Gastrocnemius medialis (tissue), 4 donors: Measurements from ENCODE around the gene RP2. TPM values are rescaled to one million over a fixed set of nuclear protein-coding genes. Genes with fewer than 3 reads are reported as not detected.

Experiments
- ATAC-seq, 2 donors: fragments of 150-250 bp; one replicate each; pipeline ENCODE4 v1.9.1; 2016
- DNase-seq, 2 donors: peaks; one replicate each; pipeline ENCODE4 v3.0.0-alpha.2; 2019
- H3K27ac ChIP-seq, 4 donors: fragments of 200-600 bp; sonication (generic); 1 replicate in 1 of 4; 2 replicates in 3 of 4; pipeline ENCODE4 v1.5.1; 2016 to 2018; ENCODE audit warnings: mild to moderate bottlenecking in 2 of 4, moderate library complexity in 1 of 4
- H3K27me3 ChIP-seq, 3 donors: fragments of 200-600 bp; sonication (generic) in 2 of 3; 1 replicate in 1 of 3; 2 replicates in 2 of 3; pipeline versions ENCODE4 v1.5.1 to v1.6.0; 2016 to 2019; ENCODE audit warnings: mild to moderate bottlenecking in 1 of 3, moderate library complexity in 1 of 3
- H3K36me3 ChIP-seq, 2 donors: fragments of 200-600 bp; sonication (generic) in 1 of 2; one replicate each; pipeline ENCODE4 v1.5.1; 2017 to 2018
- H3K4me1 ChIP-seq, 2 donors: fragments of 200-600 bp; sonication (generic) in 1 of 2; one replicate each; pipeline ENCODE4 v1.5.1; 2016 to 2017; ENCODE audit warnings: mild to moderate bottlenecking in 2 of 2
- H3K4me3 ChIP-seq, 4 donors: fragments of 200-600 bp; sonication (generic) in 3 of 4; 1 replicate in 1 of 4; 2 replicates in 3 of 4; pipeline ENCODE4 v1.5.1; 2016 to 2019; ENCODE audit warnings: mild to moderate bottlenecking in 2 of 4
- H3K9me3 ChIP-seq, 3 donors: fragments of 200-600 bp; sonication (generic) in 2 of 3; 1 replicate in 1 of 3; 2 replicates in 2 of 3; pipeline ENCODE4 v1.5.1; 2016 to 2019
- POLR2A ChIP-seq, 2 donors: fragments of 450-650 bp; IDR thresholded peaks; one replicate each; pipeline ENCODE4 v1.6.1; 2017; ENCODE audit warnings: antibody characterized with exemption in 2 of 2, mild to moderate bottlenecking in 2 of 2, moderate library complexity in 2 of 2
- in situ Hi-C, 4 donors: fragments of 200-750 bp; cut with MboI; loops; one replicate each; pipeline versions ENCODE4 v1.15.0 to v1.8.0; 2017; ENCODE audit warnings: low sequenced_read_pairs in 4 of 4
- intact Hi-C: fragments of 100-400 bp; cut with DNase I; formaldehyde crosslinking; loops from one replicate; pipeline ENCODE4 v1.15.1; 2023; ENCODE audit warnings: low total_unique reads
- total RNA-seq, 4 donors: library from RNA; depleted of rRNA; stranded (reverse); fragments of >200 nt; gene quantifications; one replicate each; pipeline versions ENCODE4 v1.1.0 to v1.2.3, GENCODE V29; 2016
- TF ChIP-seq, protein P1 (sequence below), 5 experiments: fragments of 450-650 bp in 3 of 5; fragments of 200-600 bp in 2 of 5; sonication (generic) in 2 of 5; IDR thresholded peaks in 4 of 5; conservative IDR thresholded peaks in 1 of 5; 1 replicate in 4 of 5; 2 replicates in 1 of 5; pipeline ENCODE4 v1.5.1; 2016 to 2019; ENCODE audit warnings: antibody characterized with exemption in 5 of 5, mild to moderate bottlenecking in 3 of 5, moderate library complexity in 3 of 5

Gene RP2
- total RNA-seq, 4 donors from 2014 or later: 1.1 to 3.1 (median 2.7) TPM

GRCh38 chrX:46912098-46912602 is 75.3 kb downstream of the RP2 start, which contains the start of gene JADE3:
JADE3 (plus strand) TSS chrX:46912421; CDS start chrX:46984895, 72,474 bp downstream.
- ATAC-seq: peak; percentile 89
- TF ChIP-seq, protein P1, sequence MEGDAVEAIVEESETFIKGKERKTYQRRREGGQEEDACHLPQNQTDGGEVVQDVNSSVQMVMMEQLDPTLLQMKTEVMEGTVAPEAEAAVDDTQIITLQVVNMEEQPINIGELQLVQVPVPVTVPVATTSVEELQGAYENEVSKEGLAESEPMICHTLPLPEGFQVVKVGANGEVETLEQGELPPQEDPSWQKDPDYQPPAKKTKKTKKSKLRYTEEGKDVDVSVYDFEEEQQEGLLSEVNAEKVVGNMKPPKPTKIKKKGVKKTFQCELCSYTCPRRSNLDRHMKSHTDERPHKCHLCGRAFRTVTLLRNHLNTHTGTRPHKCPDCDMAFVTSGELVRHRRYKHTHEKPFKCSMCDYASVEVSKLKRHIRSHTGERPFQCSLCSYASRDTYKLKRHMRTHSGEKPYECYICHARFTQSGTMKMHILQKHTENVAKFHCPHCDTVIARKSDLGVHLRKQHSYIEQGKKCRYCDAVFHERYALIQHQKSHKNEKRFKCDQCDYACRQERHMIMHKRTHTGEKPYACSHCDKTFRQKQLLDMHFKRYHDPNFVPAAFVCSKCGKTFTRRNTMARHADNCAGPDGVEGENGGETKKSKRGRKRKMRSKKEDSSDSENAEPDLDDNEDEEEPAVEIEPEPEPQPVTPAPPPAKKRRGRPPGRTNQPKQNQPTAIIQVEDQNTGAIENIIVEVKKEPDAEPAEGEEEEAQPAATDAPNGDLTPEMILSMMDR (IDR thresholded peaks at IDR 0.05 in 4 of 5, conservative IDR thresholded peaks at IDR 0.05 in 1 of 5): no peak
- TF ChIP-seq POLR2A (IDR thresholded peaks at IDR 0.05): no peak
- Histone ChIP-seq H3K36me3 (no peaks in the 10 kb centered on the region), H3K27me3 (peaks cover 0 to 4% (median 0%) of the 10 kb centered on the region in 3 donors), H3K9me3 (no peaks in the 10 kb centered on the region), H3K27ac (peak within 1 kb of the TSS; percentile 20 to 58 (median 48)), H3K4me3 (peak within 1 kb of the TSS; percentile 56 to 69 (median 64)), H3K4me1 (peaks cover 0 to 5% of the 10 kb centered on the region in 2 donors)
- peak; percentile 26 to 37 for DNase-seq
- in situ Hi-C loops: no loop called here
- intact Hi-C loops: no loop called here

GRCh38 chrX:46912603-46913491 is 76.0 kb downstream of the RP2 start:
- intact Hi-C loops: no loop called here
- ATAC-seq (peak; percentile 52 to 56), DNase-seq (no peak)
- H3K27ac ChIP-seq: peak overlapping the region; percentile 20 to 58 (median 48)
- H3K4me1 ChIP-seq: peaks cover 0 to 5% of the 10 kb centered on the region in 2 donors
- no peaks in the 10 kb centered on the region for H3K36me3 ChIP-seq
- H3K9me3 ChIP-seq: no peaks in the 10 kb centered on the region
- H3K27me3 ChIP-seq: peaks cover 0 to 4% (median 0%) of the 10 kb centered on the region in 3 donors
- in situ Hi-C loops: no loop called here
- peak overlapping the region; percentile 56 to 69 (median 64) for H3K4me3 ChIP-seq
- TF ChIP-seq, protein P1 (IDR thresholded peaks at IDR 0.05 in 4 of 5, conservative IDR thresholded peaks at IDR 0.05 in 1 of 5): peak in 4 of 5 experiments; percentile 27 to 47 (median 40)
- TF ChIP-seq POLR2A (IDR thresholded peaks at IDR 0.05): no peak

- in situ Hi-C loops: no loop called here
- Histone ChIP-seq H3K36me3 (no peaks in the 10 kb centered on the region), H3K27ac (no peak overlapping the region), H3K4me3 (peak overlapping the region; percentile 56 to 69 (median 64)), H3K27me3 (peaks cover 0 to 4% (median 0%) of the 10 kb centered on the region in 3 donors), H3K9me3 (no peaks in the 10 kb centered on the region), H3K4me1 (peaks cover 0 to 5% of the 10 kb centered on the region in 2 donors)
- ATAC-seq: no peak
- TF ChIP-seq POLR2A (IDR thresholded peaks at IDR 0.05): no peak
- TF ChIP-seq, protein P1 (IDR thresholded peaks at IDR 0.05 in 4 of 5, conservative IDR thresholded peaks at IDR 0.05 in 1 of 5): no peak
- intact Hi-C loops: no loop called here
- no peak for DNase-seq
Measured at GRCh38 chrX:46913667-46914066, 76.8 kb downstream of the RP2 start.

DNA sequence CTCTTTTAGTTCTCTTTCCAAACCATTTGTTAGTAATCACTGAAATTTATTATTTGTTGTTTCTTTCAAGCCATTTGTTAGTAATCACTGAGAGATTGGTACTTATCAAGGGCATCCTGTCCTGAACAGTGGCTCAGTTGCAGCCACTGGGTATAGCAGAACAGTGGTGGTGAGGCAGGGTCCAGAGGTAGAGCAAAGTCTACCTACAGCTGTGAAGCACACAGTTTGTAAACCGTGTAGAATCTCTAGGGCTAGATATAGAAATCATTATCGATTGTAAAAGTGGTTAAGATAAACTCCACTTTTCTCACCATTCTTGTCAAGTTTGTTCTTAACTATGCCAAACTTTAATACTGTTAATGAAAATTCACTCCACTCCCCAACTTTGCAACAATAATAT is 79.4 kb downstream of the RP2 start:
- intact Hi-C loops (no loop called here), in situ Hi-C loops (no loop called here)
- ATAC-seq: no peak
- H3K9me3 ChIP-seq: no peaks in the 10 kb centered on the region
- no peak overlapping the region for H3K4me3 ChIP-seq
- DNase-seq: no peak
- H3K27me3 ChIP-seq: peaks cover 0 to 4% (median 0%) of the 10 kb centered on the region in 3 donors
- no peak overlapping the region for H3K27ac ChIP-seq
- no peak for TF ChIP-seq POLR2A (IDR thresholded peaks at IDR 0.05)
- TF ChIP-seq, protein P1 (IDR thresholded peaks at IDR 0.05 in 4 of 5, conservative IDR thresholded peaks at IDR 0.05 in 1 of 5): no peak
- peaks cover 0 to 5% of the 10 kb centered on the region in 2 donors for H3K4me1 ChIP-seq
- H3K36me3 ChIP-seq: no peaks in the 10 kb centered on the region
